HG03196 (cell line): ENCODE measurements around the gene SND1.

Experiments used
- ATAC-seq: cut with Tn5 transposase; IDR thresholded peaks from one replicate; pipeline ENCODE4 v1.9.1; 2021; ENCODE audit not compliant: unreplicated experiment

SND1 gene

GRCh38 chr7:127764681-127765080 lies 112.7 kb downstream of the SND1 start:
- ATAC-seq: no peak

GRCh38 chr7:127765150-127765549 lies 113.2 kb downstream of the SND1 start:
- ATAC-seq: no peak

GRCh38 chr7:127766831-127767459 lies 115.0 kb downstream of the SND1 start:
- ATAC-seq: no peak

- ATAC-seq: no peak
Observed at GRCh38 chr7:127768241-127768640, 116.2 kb downstream of the SND1 start.

GRCh38 chr7:127769137-127769536 lies 117.1 kb downstream of the SND1 start:
- ATAC-seq: no peak

GRCh38 chr7:127769696-127770400 lies 117.9 kb downstream of the SND1 start:
- ATAC-seq: no peak

- ATAC-seq: no peak
Observed at GRCh38 chr7:127770885-127771284, 118.9 kb downstream of the SND1 start.

GRCh38 chr7:127771707-127772106 lies 119.7 kb downstream of the SND1 start:
- ATAC-seq: no peak

GRCh38 chr7:127776776-127777386 lies 124.9 kb downstream of the SND1 start:
- no peak for ATAC-seq

DNA sequence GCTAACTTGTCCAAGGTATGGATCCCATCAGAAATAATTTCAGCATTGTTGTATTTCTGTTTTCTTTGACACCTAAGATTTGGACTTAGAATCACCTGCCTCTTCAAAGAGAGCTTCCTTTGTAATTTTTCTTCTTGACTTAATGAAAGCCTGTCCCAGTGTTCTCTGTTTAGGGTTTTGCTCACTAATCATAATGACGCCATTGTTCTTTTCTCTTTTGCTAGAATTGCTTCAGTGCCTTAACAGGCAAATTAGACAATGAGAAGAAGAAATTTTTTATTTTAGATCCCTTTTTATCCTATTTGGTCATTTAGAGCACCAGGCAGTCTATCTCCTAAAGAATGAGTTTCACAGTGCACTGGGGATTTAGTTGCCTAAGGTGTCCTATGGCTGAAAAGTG lies 128.5 kb downstream of the SND1 start:
- ATAC-seq: no peak

DNA sequence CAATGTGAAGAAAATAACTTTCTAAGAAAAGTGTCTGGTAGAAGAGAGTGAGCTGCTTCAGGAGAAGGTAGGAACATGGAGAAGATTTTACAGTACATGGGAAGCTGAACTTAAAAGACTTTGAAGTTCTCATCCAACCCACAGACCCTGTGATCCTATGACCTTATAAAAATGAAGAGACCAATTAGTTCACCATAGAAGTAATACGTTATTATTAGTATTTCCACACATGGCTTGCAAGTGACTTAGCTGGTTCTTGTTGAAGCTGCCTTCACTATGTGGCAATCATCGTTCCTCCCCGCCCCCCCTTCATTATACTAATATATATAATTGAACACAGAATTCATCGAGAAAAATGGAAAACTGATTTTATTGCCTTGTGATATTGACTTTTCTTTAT lies 129.1 kb downstream of the SND1 start:
- no peak for ATAC-seq

DNA sequence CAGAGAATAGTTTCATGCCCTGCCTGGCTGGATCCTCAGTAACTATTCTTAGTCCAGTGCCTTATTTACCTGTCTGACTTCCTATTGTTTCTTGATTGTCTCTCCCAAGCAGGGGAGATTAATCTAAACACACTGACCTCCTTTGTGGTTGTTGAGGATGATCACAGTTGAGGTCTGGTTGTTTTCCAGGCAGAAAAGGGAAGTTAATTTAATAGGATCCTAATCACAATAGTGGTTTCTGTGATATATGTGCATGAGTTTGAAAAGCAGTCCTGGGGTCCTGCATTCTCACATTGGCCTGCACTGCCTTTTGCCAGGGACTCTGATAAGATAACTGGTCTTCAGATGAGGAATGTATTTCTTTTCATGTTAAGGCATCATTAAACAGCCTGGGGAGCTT lies 130.1 kb downstream of the SND1 start:
- no peak for ATAC-seq

GRCh38 chr7:127782654-127783559 lies 130.9 kb downstream of the SND1 start:
- ATAC-seq: peak; percentile 89

- no peak for ATAC-seq
Observed at GRCh38 chr7:127786184-127786583, 134.2 kb downstream of the SND1 start.

- ATAC-seq: no peak
Observed at GRCh38 chr7:127789031-127789430, 137.0 kb downstream of the SND1 start.

GRCh38 chr7:127791446-127792189 lies 139.6 kb downstream of the SND1 start:
- ATAC-seq: no peak

DNA sequence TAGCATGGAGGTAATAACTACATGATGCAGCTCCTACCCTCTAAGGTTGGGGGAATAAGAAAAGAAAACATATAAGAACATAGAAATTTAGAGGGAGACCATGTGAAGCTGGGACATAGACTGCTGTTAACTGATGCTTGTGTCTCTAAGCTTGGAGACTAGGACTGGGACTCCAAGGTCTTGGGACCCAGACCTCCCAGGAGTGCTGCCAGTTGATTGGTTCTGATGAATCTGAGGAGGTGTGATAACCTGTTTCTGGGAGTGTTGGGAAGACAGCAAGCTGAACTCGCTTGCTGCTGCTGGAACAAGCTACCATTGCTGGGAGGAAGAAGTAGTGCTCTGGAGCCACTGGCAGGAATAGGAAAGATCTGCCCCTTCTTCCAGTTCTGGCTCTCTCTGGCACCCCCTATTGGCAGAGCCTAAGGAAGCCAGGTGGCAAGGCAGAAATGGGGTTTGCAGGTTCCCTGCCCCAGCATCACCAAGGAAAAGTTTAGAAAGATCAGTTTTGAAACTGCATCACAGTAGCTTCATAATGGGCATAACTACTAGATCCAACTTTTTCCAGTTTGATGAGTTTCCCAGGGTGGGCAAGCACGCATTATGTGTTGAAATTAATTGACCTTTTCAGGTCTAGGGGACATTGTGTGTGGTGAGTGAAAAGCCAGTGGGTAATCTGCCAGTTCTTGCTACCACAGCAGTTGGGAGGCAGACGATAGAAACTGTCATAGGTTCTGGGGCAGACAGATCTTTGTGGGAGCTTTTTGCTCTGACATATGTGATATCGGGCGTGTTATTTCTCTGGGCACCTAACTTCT lies 140.7 kb downstream of the SND1 start:
- ATAC-seq: no peak

- ATAC-seq: no peak
Observed at GRCh38 chr7:127793582-127793981, 141.6 kb downstream of the SND1 start.

GRCh38 chr7:127794136-127794535 lies 142.1 kb downstream of the SND1 start:
- ATAC-seq: no peak

- ATAC-seq: no peak
Observed at GRCh38 chr7:127794551-127794950, 142.6 kb downstream of the SND1 start.
